ENCODE data around the gene NWD2. TPM values are rescaled to one million over a fixed set of nuclear protein-coding genes. Genes with fewer than 3 reads are reported as not detected.

Gene NWD2
- total and polyA plus RNA-seq, 9 of the 15 experiments (the other 6 are each of a cell fraction or from before 2014, with no cell fraction given): not detected

DNA sequence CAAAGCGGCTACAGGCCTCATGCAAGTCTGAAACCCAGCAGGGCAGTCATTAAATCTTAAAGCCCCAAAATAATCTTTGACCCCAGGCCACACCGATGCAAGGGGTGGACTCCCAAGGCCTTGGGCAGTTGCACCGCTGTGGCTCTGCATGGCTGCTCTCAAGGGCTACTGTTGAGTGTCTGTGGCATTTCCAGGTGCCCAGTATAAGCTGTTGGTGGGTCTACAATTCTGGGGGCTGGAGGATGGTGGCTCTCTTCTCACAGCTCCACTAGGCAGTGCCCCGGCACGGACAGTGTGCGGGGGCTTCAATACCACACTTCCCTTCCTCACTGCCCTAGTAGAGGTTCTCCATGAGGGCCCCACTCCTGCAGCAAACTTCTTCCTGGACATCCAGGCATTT lies 60.1 kb downstream of the NWD2 start (continued):
- TF ChIP-seq, protein P1, sequence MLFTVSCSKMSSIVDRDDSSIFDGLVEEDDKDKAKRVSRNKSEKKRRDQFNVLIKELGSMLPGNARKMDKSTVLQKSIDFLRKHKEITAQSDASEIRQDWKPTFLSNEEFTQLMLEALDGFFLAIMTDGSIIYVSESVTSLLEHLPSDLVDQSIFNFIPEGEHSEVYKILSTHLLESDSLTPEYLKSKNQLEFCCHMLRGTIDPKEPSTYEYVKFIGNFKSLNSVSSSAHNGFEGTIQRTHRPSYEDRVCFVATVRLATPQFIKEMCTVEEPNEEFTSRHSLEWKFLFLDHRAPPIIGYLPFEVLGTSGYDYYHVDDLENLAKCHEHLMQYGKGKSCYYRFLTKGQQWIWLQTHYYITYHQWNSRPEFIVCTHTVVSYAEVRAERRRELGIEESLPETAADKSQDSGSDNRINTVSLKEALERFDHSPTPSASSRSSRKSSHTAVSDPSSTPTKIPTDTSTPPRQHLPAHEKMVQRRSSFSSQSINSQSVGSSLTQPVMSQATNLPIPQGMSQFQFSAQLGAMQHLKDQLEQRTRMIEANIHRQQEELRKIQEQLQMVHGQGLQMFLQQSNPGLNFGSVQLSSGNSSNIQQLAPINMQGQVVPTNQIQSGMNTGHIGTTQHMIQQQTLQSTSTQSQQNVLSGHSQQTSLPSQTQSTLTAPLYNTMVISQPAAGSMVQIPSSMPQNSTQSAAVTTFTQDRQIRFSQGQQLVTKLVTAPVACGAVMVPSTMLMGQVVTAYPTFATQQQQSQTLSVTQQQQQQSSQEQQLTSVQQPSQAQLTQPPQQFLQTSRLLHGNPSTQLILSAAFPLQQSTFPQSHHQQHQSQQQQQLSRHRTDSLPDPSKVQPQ (CRISPR knock-in tag; IDR thresholded peaks at IDR 0.05; ENCODE audit: borderline replicate concordance): no peak
- TF ChIP-seq, protein P2, sequence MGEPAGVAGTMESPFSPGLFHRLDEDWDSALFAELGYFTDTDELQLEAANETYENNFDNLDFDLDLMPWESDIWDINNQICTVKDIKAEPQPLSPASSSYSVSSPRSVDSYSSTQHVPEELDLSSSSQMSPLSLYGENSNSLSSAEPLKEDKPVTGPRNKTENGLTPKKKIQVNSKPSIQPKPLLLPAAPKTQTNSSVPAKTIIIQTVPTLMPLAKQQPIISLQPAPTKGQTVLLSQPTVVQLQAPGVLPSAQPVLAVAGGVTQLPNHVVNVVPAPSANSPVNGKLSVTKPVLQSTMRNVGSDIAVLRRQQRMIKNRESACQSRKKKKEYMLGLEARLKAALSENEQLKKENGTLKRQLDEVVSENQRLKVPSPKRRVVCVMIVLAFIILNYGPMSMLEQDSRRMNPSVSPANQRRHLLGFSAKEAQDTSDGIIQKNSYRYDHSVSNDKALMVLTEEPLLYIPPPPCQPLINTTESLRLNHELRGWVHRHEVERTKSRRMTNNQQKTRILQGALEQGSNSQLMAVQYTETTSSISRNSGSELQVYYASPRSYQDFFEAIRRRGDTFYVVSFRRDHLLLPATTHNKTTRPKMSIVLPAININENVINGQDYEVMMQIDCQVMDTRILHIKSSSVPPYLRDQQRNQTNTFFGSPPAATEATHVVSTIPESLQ (CRISPR knock-in tag; IDR thresholded peaks at IDR 0.05): no peak
- TF ChIP-seq POLR3A (IDR thresholded peaks at IDR 0.05; ENCODE audit: borderline replicate concordance, extremely low read depth, insufficient read depth, insufficient read length) (no peak), SIN3B (IDR thresholded peaks at IDR 0.05; ENCODE audit: low read depth) (no peak)

GRCh38 chr4:37305984-37306383 lies 61.4 kb downstream of the NWD2 start:
- POLR2A ChIA-PET: no interaction called here
- 5% methylated on average over 1 of the region's 1 CpG for WGBS (ENCODE audit: insufficient coverage, low coverage, missing lambda C conversion rate)
- intact Hi-C loops (cut with micrococcal nuclease): no loop called here
- TF ChIP-seq ZNF347 (CRISPR knock-in tag; IDR thresholded peaks at IDR 0.05; ENCODE audit: low read depth) (no peak), HDAC8 (tag; IDR thresholded peaks at IDR 0.05) (no peak), ZNF143 (CRISPR knock-in tag; IDR thresholded peaks at IDR 0.05) (no peak), TCF3 (CRISPR knock-in tag; IDR thresholded peaks at IDR 0.05) (no peak), NR2F6 (CRISPR knock-in tag; IDR thresholded peaks at IDR 0.05) (no peak), CBFA2T2 (conservative IDR thresholded peaks at IDR 0.05) (no peak), ZNF197 (CRISPR knock-in tag; IDR thresholded peaks at IDR 0.05; ENCODE audit: low read depth) (no peak), TBL1XR1 (IDR thresholded peaks at IDR 0.05; ENCODE audit: low read length in 2 of 2) (no peak), ATF2 (CRISPR knock-in tag; IDR thresholded peaks at IDR 0.05) (no peak), NR2C2 (CRISPR knock-in tag; IDR thresholded peaks at IDR 0.05) (no peak), NR2C2 (tag; IDR thresholded peaks at IDR 0.05) (no peak)
- TF ChIP-seq, protein P3, sequence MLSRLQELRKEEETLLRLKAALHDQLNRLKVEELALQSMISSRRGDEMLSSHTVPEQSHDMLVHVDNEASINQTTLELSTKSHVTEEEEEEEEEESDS (CRISPR knock-in tag; IDR thresholded peaks at IDR 0.05): no peak

More at GRCh38 chr4:37305984-37306383, 61.4 kb downstream of the NWD2 start:
- CTCF ChIA-PET (ENCODE audit: low intra/inter-chr PET ratio): no interaction called here
- Histone ChIP-seq H3K9me1 (ENCODE audit: control insufficient read depth, insufficient read depth, low read length) (no peaks in the 10 kb centered on the region), H3K9ac (ENCODE audit: insufficient read depth in 1 of 2, low read depth in 2 of 2, low read length in 2 of 2) (no peak overlapping the region), H3K4me1 (replicated peaks in 1 of 2; ENCODE audit: control insufficient read depth in 2 of 2, insufficient read depth in 2 of 2, low read length in 2 of 2) (no peaks in the 10 kb centered on the region), H3K4me2 (ENCODE audit: insufficient read depth, low read length) (no peak overlapping the region), H3K79me2 (ENCODE audit: control insufficient read depth, insufficient read depth, low read length) (no peaks in the 10 kb centered on the region), H3K9me3 (replicated peaks; ENCODE audit: control insufficient read depth, insufficient read depth, low read depth, low read length) (no peaks in the 10 kb centered on the region), H3K27me3 (ENCODE audit: control insufficient read depth in 2 of 2, insufficient read depth in 2 of 2, low read length in 2 of 2) (no peaks in the 10 kb centered on the region), H3K36me3 (ENCODE audit: control insufficient read depth, insufficient read depth, low read length) (no peaks in the 10 kb centered on the region), H4K20me1 (replicated peaks; ENCODE audit: control insufficient read depth, insufficient read depth, low read length) (no peaks in the 10 kb centered on the region), H3K27ac (ENCODE audit: extremely low read depth, low read depth, low read length) (no peak overlapping the region), H3K4me3 (no peak overlapping the region), H2AFZ (ENCODE audit: low read depth, low read length) (no peak overlapping the region)
- no peak for FAIRE-seq
- in situ Hi-C loops (cut with MboI): no loop called here
- DNase-seq (ENCODE audit: extremely low read depth in 1 of 4, low spot score in 3 of 4): no peak
- ATAC-seq: no peak
- BruUV-seq (replicated peaks): no TSS peak
